ENCODE measurements around the gene CEP72. TPM values are rescaled to one million over a fixed set of nuclear protein-coding genes. Genes with fewer than 3 reads are reported as not detected.
A peak's percentile ranks its signal among the peaks of the same experiment; 100 is the strongest.

CEP72 gene
- total RNA-seq, 1 experiment from 2014 or later, result 56.5 TPM

GRCh38 chr5:669111-669841 lies 57.1 kb downstream of the CEP72 start:
- BruUV-seq (replicated peaks), result no TSS peak
- peaks cover 57% of the 10 kb centered on the region for H3K36me3 Mint-ChIP-seq (ENCODE audit: insufficient read depth, unreplicated experiment)
- peak; percentile 70 for TF ChIP-seq CTCF (IDR thresholded peaks at IDR 0.05; ENCODE audit: unreplicated experiment)
- no peak overlapping the region for H3K4me3 Mint-ChIP-seq (ENCODE audit: low read depth, unreplicated experiment)
- intact Hi-C loops (cut with micrococcal nuclease; ENCODE audit: unreplicated experiment), result no loop called here
- no peaks in the 10 kb centered on the region for H3K9me3 Mint-ChIP-seq (ENCODE audit: low read depth, unreplicated experiment)
- CTCF ChIA-PET, result no interaction called here
- no peaks in the 10 kb centered on the region for H3K27me3 Mint-ChIP-seq (ENCODE audit: unreplicated experiment)
- DNase-seq, result no peak
- no peak overlapping the region for H3K27ac Mint-ChIP-seq (ENCODE audit: unreplicated experiment)
- H3K4me1 Mint-ChIP-seq (ENCODE audit: low read depth, unreplicated experiment), result peaks cover 10% of the 10 kb centered on the region

- peaks cover 10% of the 10 kb centered on the region for H3K4me1 Mint-ChIP-seq (ENCODE audit: low read depth, unreplicated experiment)
- H3K9me3 Mint-ChIP-seq (ENCODE audit: low read depth, unreplicated experiment), result no peaks in the 10 kb centered on the region
- peaks cover 59% of the 10 kb centered on the region for H3K36me3 Mint-ChIP-seq (ENCODE audit: insufficient read depth, unreplicated experiment)
- H3K27me3 Mint-ChIP-seq (ENCODE audit: unreplicated experiment), result no peaks in the 10 kb centered on the region
- CTCF ChIA-PET, result no interaction called here
- H3K4me3 Mint-ChIP-seq (ENCODE audit: low read depth, unreplicated experiment), result no peak overlapping the region
- no peak for DNase-seq
- intact Hi-C loops (cut with micrococcal nuclease; ENCODE audit: unreplicated experiment), result loop anchor here (5.0 kb wide), 1 partner anchor 232 kb away; no protein-coding TSS in a partner anchor
- TF ChIP-seq CTCF (IDR thresholded peaks at IDR 0.05; ENCODE audit: unreplicated experiment), result no peak
- H3K27ac Mint-ChIP-seq (ENCODE audit: unreplicated experiment), result no peak overlapping the region
- no TSS peak for BruUV-seq (replicated peaks)
These were observed 57.8 kb downstream of the CEP72 start for GRCh38 chr5:669842-670395.

GRCh38 chr5:670396-671270 lies 58.5 kb downstream of the CEP72 start:
- no peaks in the 10 kb centered on the region for H3K9me3 Mint-ChIP-seq (ENCODE audit: low read depth, unreplicated experiment)
- no TSS peak for BruUV-seq (replicated peaks)
- CTCF ChIA-PET, result interaction anchor here (0.7 kb wide), 1 partner anchor 67 kb away, joined by 10 read pairs; no protein-coding TSS in a partner anchor
- TF ChIP-seq CTCF (IDR thresholded peaks at IDR 0.05; ENCODE audit: unreplicated experiment), result no peak
- intact Hi-C loops (cut with micrococcal nuclease; ENCODE audit: unreplicated experiment), result loop anchor here (5.0 kb wide), 1 partner anchor 232 kb away; no protein-coding TSS in a partner anchor
- peaks cover 10% of the 10 kb centered on the region for H3K4me1 Mint-ChIP-seq (ENCODE audit: low read depth, unreplicated experiment)
- no peak for DNase-seq
- peaks cover 57% of the 10 kb centered on the region for H3K36me3 Mint-ChIP-seq (ENCODE audit: insufficient read depth, unreplicated experiment)
- no peak overlapping the region for H3K27ac Mint-ChIP-seq (ENCODE audit: unreplicated experiment)
- no peak overlapping the region for H3K4me3 Mint-ChIP-seq (ENCODE audit: low read depth, unreplicated experiment)
- H3K27me3 Mint-ChIP-seq (ENCODE audit: unreplicated experiment), result peaks cover under 1% of the 10 kb centered on the region

GRCh38 chr5:671459-672328 lies 59.6 kb downstream of the CEP72 start:
- Mint-ChIP-seq H3K36me3 (ENCODE audit: insufficient read depth, unreplicated experiment) (peaks cover 67% of the 10 kb centered on the region), H3K4me3 (ENCODE audit: low read depth, unreplicated experiment) (peak overlapping the region; percentile 64), H3K4me1 (ENCODE audit: low read depth, unreplicated experiment) (peaks cover 10% of the 10 kb centered on the region), H3K9me3 (ENCODE audit: low read depth, unreplicated experiment) (no peaks in the 10 kb centered on the region), H3K27ac (ENCODE audit: unreplicated experiment) (peak overlapping the region; percentile 92), H3K27me3 (ENCODE audit: unreplicated experiment) (peaks cover 11% of the 10 kb centered on the region)
- peak; percentile 80 for DNase-seq
- BruUV-seq (replicated peaks), result no TSS peak
- CTCF ChIA-PET, result no interaction called here
- intact Hi-C loops (cut with micrococcal nuclease; ENCODE audit: unreplicated experiment), result loop anchor here (5.0 kb wide), 1 partner anchor 231 kb away; no protein-coding TSS in a partner anchor
- TF ChIP-seq CTCF (IDR thresholded peaks at IDR 0.05; ENCODE audit: unreplicated experiment), result peak; percentile 84

Data from Calu3 (cell line).